HG03354 (cell line): ENCODE measurements around the gene LBH.

ENCODE experiments used
- ATAC-seq: cut with Tn5 transposase; IDR thresholded peaks from one replicate; pipeline ENCODE4 v1.9.1; 2021; ENCODE audit warnings: mild to moderate bottlenecking; ENCODE audit not compliant: unreplicated experiment, poor library complexity, severe bottlenecking

Gene LBH

GRCh38 chr2:30213907-30214463 lies 17.3 kb upstream of the LBH start:
- ATAC-seq: no peak

- no peak for ATAC-seq
These were observed 15.2 kb upstream of the LBH start for GRCh38 chr2:30216157-30216556.

- no peak for ATAC-seq
These were observed 13.5 kb upstream of the LBH start for GRCh38 chr2:30217644-30218337.

GRCh38 chr2:30218338-30218713 lies 13.0 kb upstream of the LBH start:
- no peak for ATAC-seq

GRCh38 chr2:30218814-30219213 lies 12.5 kb upstream of the LBH start:
- ATAC-seq: no peak

GRCh38 chr2:30219886-30220875 lies 11.2 kb upstream of the LBH start:
- no peak for ATAC-seq

GRCh38 chr2:30221531-30221930 lies 9.8 kb upstream of the LBH start:
- no peak for ATAC-seq

GRCh38 chr2:30222031-30222430 lies 9.3 kb upstream of the LBH start:
- ATAC-seq: no peak

- ATAC-seq: no peak
These were observed 8.5 kb upstream of the LBH start for GRCh38 chr2:30222636-30223360.

- no peak for ATAC-seq
These were observed 7.9 kb upstream of the LBH start for GRCh38 chr2:30223413-30223874.

GRCh38 chr2:30224151-30224550 lies 7.2 kb upstream of the LBH start:
- no peak for ATAC-seq

GRCh38 chr2:30225131-30225762 lies 6.1 kb upstream of the LBH start:
- ATAC-seq: peak; percentile 70

GRCh38 chr2:30226144-30227032 lies 4.9 kb upstream of the LBH start:
- no peak for ATAC-seq

GRCh38 chr2:30229596-30229995 lies 1.7 kb upstream of the LBH start:
- ATAC-seq: no peak

GRCh38 chr2:30230497-30231211 lies 680 bp upstream of the LBH start:
- ATAC-seq: peak; percentile 24

GRCh38 chr2:30231996-30232800 lies 864 bp downstream of the LBH start:
- ATAC-seq: peak; percentile 35

- ATAC-seq: no peak
These were observed 1.4 kb downstream of the LBH start for GRCh38 chr2:30232801-30233130.
